BJ (cell line): Measurements from ENCODE around the gene ZBTB38. TPM values are rescaled to one million over a fixed set of nuclear protein-coding genes. Genes with fewer than 3 reads are reported as not detected.

Experiments used
- CTCF ChIA-PET: fragments of 350-600 bp; formaldehyde crosslinking; extraction: SDS; loops from one replicate; lab custom pipeline; 2021; ENCODE audit warnings: antibody characterized with exemption, inconsistent platforms; lab: Yijun Ruan, JAX
- POLR2A ChIA-PET: fragments of 300-600 bp; sonication (Branson Sonifier 250); formaldehyde crosslinking; extraction: SDS; loops from one replicate; lab custom pipeline; 2021; ENCODE audit warnings: antibody characterized with exemption; lab: Charles Lee
- DNase-seq: peaks from one replicate; pipeline ENCODE4 v3.0.0-alpha.2; 2011; ENCODE audit warnings: low read depth
- H3K27me3 ChIP-seq: 2 replicates; pipeline ENCODE4 v1.6.0; 2011; ENCODE audit warnings: low read length; ENCODE audit not compliant: control insufficient read depth, insufficient read depth
- H3K36me3 ChIP-seq: 2 replicates; pipeline ENCODE4 v1.5.1; 2011; ENCODE audit warnings: low read length; ENCODE audit not compliant: control insufficient read depth, insufficient read depth
- H3K4me3 ChIP-seq: 2 replicates; pipeline ENCODE4 v1.5.1; 2011; ENCODE audit warnings: low read depth, mild to moderate bottlenecking, control low read depth, low read length
- CTCF ChIP-seq: IDR thresholded peaks from 2 replicates; pipeline ENCODE4 v1.5.1; 2011; ENCODE audit warnings: low read depth, mild to moderate bottlenecking, control low read depth, inconsistent platforms, low read length, moderate library complexity; ENCODE audit not compliant: insufficient read depth
- polyA plus RNA-seq: library from polyadenylated mRNA; depleted of rRNA; stranded (reverse); fragments of >200 nt; gene quantifications from 2 replicates; pipeline ENCODE4 v1.2.3, GENCODE V29; 2011; rRNA removed

The ZBTB38 gene
- polyA plus RNA-seq, 1 experiment, result 62.0 TPM

- CTCF ChIA-PET, result interaction anchor here (2.1 kb wide), 1 partner anchor 11 kb away, joined by 8 read pairs; no protein-coding TSS in a partner anchor
- peaks cover 10% of the 10 kb centered on the region for H3K36me3 ChIP-seq
- POLR2A ChIA-PET, result no interaction called here
- no peak for TF ChIP-seq CTCF
- no peak for DNase-seq
- no peak overlapping the region for H3K4me3 ChIP-seq
- no peaks in the 10 kb centered on the region for H3K27me3 ChIP-seq
These were observed 46.6 kb downstream of the ZBTB38 start for GRCh38 chr3:141414800-141415462.

DNA sequence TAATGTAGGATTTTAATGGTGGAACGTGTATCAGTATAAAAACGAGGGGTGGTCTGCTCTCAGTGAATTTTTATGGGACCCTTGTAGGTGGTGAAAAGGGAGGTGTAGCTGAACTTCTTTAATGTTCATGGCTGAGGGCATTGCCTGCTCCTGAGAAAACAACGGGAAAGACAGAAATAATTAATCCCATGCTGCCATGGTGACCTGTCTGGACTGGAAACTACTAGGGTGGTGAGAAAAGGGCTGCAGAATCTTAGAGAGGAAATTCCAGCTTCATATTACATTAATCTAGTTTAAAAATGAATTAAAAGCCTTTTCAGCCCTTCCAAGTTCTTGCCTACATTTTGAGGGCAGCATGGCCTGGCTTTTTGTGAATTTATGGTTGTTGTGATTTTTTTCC, 47.6 kb downstream of the ZBTB38 start:
- ChIA-PET CTCF (interaction anchor here (0.7 to 2.1 kb wide), 3 partner anchors 10 to 47 kb away, joined by 3 to 8 read pairs (median 5); no protein-coding TSS in a partner anchor), POLR2A (interaction anchor here (0.8 kb wide), 1 partner anchor 50 kb away, joined by 4 read pairs; no protein-coding TSS in a partner anchor)
- TF ChIP-seq CTCF, result no peak
- no peak overlapping the region for H3K4me3 ChIP-seq
- no peak for DNase-seq
- H3K36me3 ChIP-seq, result peaks cover 8% of the 10 kb centered on the region
- H3K27me3 ChIP-seq, result no peaks in the 10 kb centered on the region

Other genes with a start within 250 kb of the ZBTB38 start
- 7.9 and 11.2 TPM in 2 replicates for gene PXYLP1, start 136.7 kb upstream of the ZBTB38 start, polyA plus RNA-seq
- 5.6 and 9.1 TPM in 2 replicates for gene RASA2, start 118.5 kb downstream of the ZBTB38 start, polyA plus RNA-seq